GM18498 (cell line): Measurements from ENCODE around the gene KDM1B.
"Not testable (repeated sequence)": the region's sequence is repeated elsewhere in the genome, so short reads cannot be mapped to it uniquely, and the experiment has no call there.

ENCODE experiments used
- ATAC-seq: cut with Tn5 transposase; IDR thresholded peaks from one replicate; pipeline ENCODE4 v1.9.1; 2021; ENCODE audit warnings: mild to moderate bottlenecking, moderate library complexity; ENCODE audit not compliant: unreplicated experiment

KDM1B gene

GRCh38 chr6:18148304-18149025, 6.8 kb upstream of the KDM1B start:
- no peak for ATAC-seq

GRCh38 chr6:18151391-18151790, 3.8 kb upstream of the KDM1B start:
- not testable (repeated sequence) for ATAC-seq

GRCh38 chr6:18151801-18152200, 3.4 kb upstream of the KDM1B start:
- ATAC-seq = no peak

GRCh38 chr6:18153311-18153703, 1.9 kb upstream of the KDM1B start:
- no peak for ATAC-seq

- ATAC-seq = peak; percentile 63
Observed at GRCh38 chr6:18154507-18155149, 594 bp upstream of the KDM1B start, which contains the start of gene TPMT. TPMT (minus strand) TSS chr6:18155077; CDS start chr6:18149127, 5,950 bp downstream.

- peak; percentile 28 for ATAC-seq
Observed at GRCh38 chr6:18155864-18156421, 721 bp downstream of the KDM1B start.

GRCh38 chr6:18160911-18161310, 5.7 kb downstream of the KDM1B start:
- no peak for ATAC-seq

- no peak for ATAC-seq
Observed at GRCh38 chr6:18161431-18161830, 6.2 kb downstream of the KDM1B start.

- no peak for ATAC-seq
Observed at GRCh38 chr6:18162401-18162800, 7.2 kb downstream of the KDM1B start.

GRCh38 chr6:18165751-18166150, 10.5 kb downstream of the KDM1B start:
- no peak for ATAC-seq

- no peak for ATAC-seq
Observed at GRCh38 chr6:18166312-18167036, 11.3 kb downstream of the KDM1B start.

- no peak for ATAC-seq
Observed at GRCh38 chr6:18168264-18168663, 13.0 kb downstream of the KDM1B start.

- no peak for ATAC-seq
Observed at GRCh38 chr6:18171871-18172270, 16.6 kb downstream of the KDM1B start.

- ATAC-seq = not testable (repeated sequence)
Observed at GRCh38 chr6:18176198-18176597, 21.0 kb downstream of the KDM1B start.

- no peak for ATAC-seq
Observed at GRCh38 chr6:18177286-18177965, 22.2 kb downstream of the KDM1B start.

GRCh38 chr6:18178960-18179615, 23.9 kb downstream of the KDM1B start:
- no peak for ATAC-seq

GRCh38 chr6:18179770-18180356, 24.6 kb downstream of the KDM1B start:
- ATAC-seq = no peak

- no peak for ATAC-seq
Observed at GRCh38 chr6:18182568-18182967, 27.3 kb downstream of the KDM1B start.

- ATAC-seq = no peak
Observed at GRCh38 chr6:18183766-18184165, 28.5 kb downstream of the KDM1B start.

- no peak for ATAC-seq
Observed at GRCh38 chr6:18185624-18186023, 30.4 kb downstream of the KDM1B start.
